Measurements from ENCODE around the gene SPATA21.

The SPATA21 gene

GRCh38 chr1:16418823-16419425 lies 18.3 kb downstream of the SPATA21 start:
- DNase-seq: no peak

- DNase-seq: no peak
Measured at GRCh38 chr1:16413191-16413590, 24.0 kb downstream of the SPATA21 start.

- no peak for DNase-seq
Measured at GRCh38 chr1:16410803-16411202, 26.4 kb downstream of the SPATA21 start.

- no peak for DNase-seq
Measured at GRCh38 chr1:16409536-16410152, 27.6 kb downstream of the SPATA21 start.

GRCh38 chr1:16406868-16407267 lies 30.4 kb downstream of the SPATA21 start:
- DNase-seq: no peak

GRCh38 chr1:16405441-16405840 lies 31.8 kb downstream of the SPATA21 start:
- DNase-seq: no peak

- DNase-seq: no peak
Measured at GRCh38 chr1:16402742-16403141, 34.5 kb downstream of the SPATA21 start.

- no peak for DNase-seq
Measured at GRCh38 chr1:16398371-16398953, 38.8 kb downstream of the SPATA21 start.

GRCh38 chr1:16397120-16397519 lies 40.1 kb downstream of the SPATA21 start:
- no peak for DNase-seq

- no peak for DNase-seq
Measured at GRCh38 chr1:16396591-16396990, 40.6 kb downstream of the SPATA21 start.

GRCh38 chr1:16394977-16395376 lies 42.2 kb downstream of the SPATA21 start:
- DNase-seq: no peak

GRCh38 chr1:16393570-16394521 lies 43.4 kb downstream of the SPATA21 start:
- no peak for DNase-seq

- no peak for DNase-seq
Measured at GRCh38 chr1:16392740-16393569, 44.3 kb downstream of the SPATA21 start.

GRCh38 chr1:16391411-16391810 lies 45.8 kb downstream of the SPATA21 start:
- DNase-seq: no peak

GRCh38 chr1:16387201-16388188 lies 49.7 kb downstream of the SPATA21 start:
- no peak for DNase-seq

- DNase-seq: no peak
Measured at GRCh38 chr1:16386454-16387113, 50.6 kb downstream of the SPATA21 start.

- DNase-seq: no peak
Measured at GRCh38 chr1:16385659-16386453, 51.4 kb downstream of the SPATA21 start.

GRCh38 chr1:16383888-16384287 lies 53.3 kb downstream of the SPATA21 start:
- DNase-seq: no peak

- DNase-seq: no peak
Measured at GRCh38 chr1:16380868-16381267, 56.4 kb downstream of the SPATA21 start.

- DNase-seq: no peak
Measured at GRCh38 chr1:16378443-16378842, 58.8 kb downstream of the SPATA21 start.

Data from NCI-H1930 (cell line).